PC-9 (cell line): ENCODE measurements around the gene PDHA1. TPM values are rescaled to one million over a fixed set of nuclear protein-coding genes. Genes with fewer than 3 reads are reported as not detected.
A peak's percentile ranks its signal among the peaks of the same experiment; 100 is the strongest.

Source experiments
- BruUV-seq: library from RNA; stranded (reverse); fragments of 400-500 nt; replicated peaks from 2 replicates; lab custom pipeline; 2021; lab: Mats Ljungman, UMichigan
- CTCF ChIA-PET: fragments of 300-600 bp; sonication (Branson Sonifier 250); formaldehyde crosslinking; loops from one replicate; lab custom pipeline; 2022; ENCODE audit warnings: antibody characterized with exemption; lab: Charles Lee
- POLR2A ChIA-PET: fragments of 300-600 bp; sonication (Branson Sonifier 250); formaldehyde crosslinking; loops from one replicate; lab custom pipeline; 2022; ENCODE audit warnings: antibody characterized with exemption; ENCODE audit not compliant: unreplicated experiment; lab: Charles Lee
- DNase-seq, 2 experiments: peaks; one replicate each; pipeline versions ENCODE4 v3.0.0 to v3.0.0-alpha.2; 2015 to 2022; ENCODE audit warnings: mixed read lengths in 1 of 2
- H2AFZ ChIP-seq: fragments of 200-600 bp; sonication (generic); 2 replicates; pipeline ENCODE4 v1.8.1; 2017; ENCODE audit warnings: antibody characterized with exemption
- H3F3A ChIP-seq: fragments of 200-600 bp; sonication (generic); 2 replicates; pipeline ENCODE4 v1.8.1; 2017; ENCODE audit warnings: antibody characterized with exemption, mild to moderate bottlenecking, low read depth; ENCODE audit not compliant: insufficient read depth
- H3K27ac ChIP-seq: fragments of 200-600 bp; sonication (generic); 2 replicates; pipeline ENCODE4 v1.6.1; 2016; ENCODE audit warnings: mixed run types
- H3K27me3 ChIP-seq: fragments of 200-600 bp; sonication (generic); 2 replicates; pipeline ENCODE4 v1.6.1; 2016; ENCODE audit warnings: low read depth, mixed run types; ENCODE audit not compliant: insufficient read depth
- H3K36me3 ChIP-seq: fragments of 200-600 bp; sonication (generic); 2 replicates; pipeline ENCODE4 v1.6.1; 2016; ENCODE audit warnings: low read depth, mixed run types
- H3K4me1 ChIP-seq: fragments of 200-600 bp; sonication (generic); replicated peaks from 2 replicates; pipeline ENCODE4 v1.6.1; 2016; ENCODE audit warnings: mixed run types; ENCODE audit not compliant: insufficient read depth
- H3K4me2 ChIP-seq: fragments of 200-600 bp; sonication (generic); 2 replicates; pipeline ENCODE4 v1.6.1; 2017; ENCODE audit warnings: mixed run types
- H3K4me3 ChIP-seq: fragments of 200-600 bp; sonication (generic); 2 replicates; pipeline ENCODE4 v1.6.1; 2016; ENCODE audit warnings: mixed run types
- H3K79me2 ChIP-seq: fragments of 200-600 bp; sonication (generic); 2 replicates; pipeline ENCODE4 v1.6.1; 2017; ENCODE audit warnings: low read depth, mixed run types
- H3K9me2 ChIP-seq: fragments of 200-600 bp; sonication (generic); 2 replicates; pipeline ENCODE4 v1.8.1; 2017; ENCODE audit warnings: mild to moderate bottlenecking; ENCODE audit not compliant: insufficient read depth
- H3K9me3 ChIP-seq: fragments of 200-600 bp; sonication (generic); 2 replicates; pipeline ENCODE4 v1.8.1; 2016; ENCODE audit warnings: low read depth; ENCODE audit not compliant: insufficient read depth
- H4K20me1 ChIP-seq: fragments of 200-600 bp; sonication (generic); 2 replicates; pipeline ENCODE4 v1.8.1; 2017; ENCODE audit not compliant: insufficient read depth
- EZH2 ChIP-seq: fragments of 200-600 bp; sonication (generic); IDR thresholded peaks from 2 replicates; pipeline ENCODE4 v1.8.0; 2017; ENCODE audit warnings: antibody characterized with exemption, low read depth
- intact Hi-C: fragments of 100-400 bp; cut with micrococcal nuclease; formaldehyde crosslinking; loops from one replicate; pipeline ENCODE4 v1.10.0; 2022; ENCODE audit not compliant: unreplicated experiment
- total RNA-seq: library from RNA; stranded (reverse); gene quantifications from 2 replicates; pipeline ENCODE4 v1.2.3, GENCODE V29; 2021
- TF ChIP-seq, protein P1 (sequence below): fragments of 200-600 bp; sonication (generic); conservative IDR thresholded peaks from 2 replicates; pipeline ENCODE4 v1.6.1; 2017; ENCODE audit warnings: mixed run types, antibody characterized with exemption, mild to moderate bottlenecking, moderate library complexity

Gene PDHA1
- total RNA-seq, 1 experiment from 2014 or later: 193 TPM

DNA sequence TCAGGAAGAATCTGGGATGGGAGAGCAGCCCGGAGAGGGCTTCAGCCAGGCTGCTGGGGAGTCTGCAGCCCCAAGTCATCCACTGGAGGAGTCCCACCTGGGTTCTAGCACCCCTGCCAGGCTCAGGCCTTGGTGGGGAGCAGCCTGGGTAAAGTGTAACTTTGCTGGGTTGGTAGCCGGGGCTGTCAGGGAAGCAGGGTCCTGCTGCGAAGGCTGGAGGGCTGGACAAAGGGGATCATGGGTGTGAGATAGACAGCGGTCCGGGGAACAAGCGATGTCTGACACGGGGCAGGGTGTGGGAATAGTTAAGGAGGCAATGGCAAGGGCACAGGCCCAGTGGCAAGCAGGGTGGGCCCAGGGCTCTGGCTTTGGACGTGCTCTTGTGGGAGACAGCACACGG, 37.6 kb downstream of the PDHA1 start:
- no peak for DNase-seq
- Histone ChIP-seq H4K20me1 (no peaks in the 10 kb centered on the region), H3K4me1 (no peaks in the 10 kb centered on the region), H3K9me3 (no peaks in the 10 kb centered on the region), H2AFZ (no peak overlapping the region), H3F3A (no peaks in the 10 kb centered on the region), H3K36me3 (no peaks in the 10 kb centered on the region), H3K79me2 (no peaks in the 10 kb centered on the region), H3K9me2 (no peaks in the 10 kb centered on the region), H3K27me3 (no peaks in the 10 kb centered on the region), H3K4me3 (no peak overlapping the region), H3K27ac (no peak overlapping the region), H3K4me2 (no peak overlapping the region)
- no TSS peak for BruUV-seq
- CTCF ChIA-PET: no interaction called here
- intact Hi-C loops: no loop called here
- TF ChIP-seq, protein P1, sequence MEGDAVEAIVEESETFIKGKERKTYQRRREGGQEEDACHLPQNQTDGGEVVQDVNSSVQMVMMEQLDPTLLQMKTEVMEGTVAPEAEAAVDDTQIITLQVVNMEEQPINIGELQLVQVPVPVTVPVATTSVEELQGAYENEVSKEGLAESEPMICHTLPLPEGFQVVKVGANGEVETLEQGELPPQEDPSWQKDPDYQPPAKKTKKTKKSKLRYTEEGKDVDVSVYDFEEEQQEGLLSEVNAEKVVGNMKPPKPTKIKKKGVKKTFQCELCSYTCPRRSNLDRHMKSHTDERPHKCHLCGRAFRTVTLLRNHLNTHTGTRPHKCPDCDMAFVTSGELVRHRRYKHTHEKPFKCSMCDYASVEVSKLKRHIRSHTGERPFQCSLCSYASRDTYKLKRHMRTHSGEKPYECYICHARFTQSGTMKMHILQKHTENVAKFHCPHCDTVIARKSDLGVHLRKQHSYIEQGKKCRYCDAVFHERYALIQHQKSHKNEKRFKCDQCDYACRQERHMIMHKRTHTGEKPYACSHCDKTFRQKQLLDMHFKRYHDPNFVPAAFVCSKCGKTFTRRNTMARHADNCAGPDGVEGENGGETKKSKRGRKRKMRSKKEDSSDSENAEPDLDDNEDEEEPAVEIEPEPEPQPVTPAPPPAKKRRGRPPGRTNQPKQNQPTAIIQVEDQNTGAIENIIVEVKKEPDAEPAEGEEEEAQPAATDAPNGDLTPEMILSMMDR: no peak
- no peak for TF ChIP-seq EZH2
- POLR2A ChIA-PET: no interaction called here

DNA sequence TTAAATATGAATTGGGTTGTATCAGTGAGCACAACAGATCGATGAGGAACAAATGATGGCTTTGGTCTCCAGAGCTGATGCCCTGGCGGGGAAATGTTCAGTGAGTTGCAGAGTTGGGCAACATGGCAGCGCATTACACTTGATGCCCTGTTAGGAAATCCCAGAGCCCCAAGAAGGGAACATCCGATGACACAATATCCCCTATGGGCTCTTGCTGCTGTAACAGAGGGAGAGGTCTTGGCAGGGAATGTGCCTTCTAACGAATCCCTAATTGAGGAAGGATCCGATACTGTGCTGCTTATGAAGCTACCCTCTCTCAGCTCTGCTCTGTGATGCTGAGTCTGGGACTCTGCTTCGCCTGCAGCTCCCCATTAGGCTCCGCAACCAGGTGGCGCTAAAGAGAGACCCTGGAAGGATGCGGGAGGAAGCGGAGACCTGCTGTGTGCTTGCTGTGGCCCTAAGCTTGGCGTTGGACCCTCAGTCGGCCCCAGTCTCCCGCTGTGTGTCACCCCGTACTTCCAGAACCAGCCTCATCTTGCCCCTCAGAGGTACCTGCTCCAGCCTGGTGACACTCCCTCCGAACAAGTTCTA, 38.9 kb downstream of the PDHA1 start:
- Histone ChIP-seq H3K4me1 (no peaks in the 10 kb centered on the region), H3F3A (no peaks in the 10 kb centered on the region), H3K4me3 (no peak overlapping the region), H3K27ac (no peak overlapping the region), H3K9me2 (no peaks in the 10 kb centered on the region), H3K36me3 (no peaks in the 10 kb centered on the region), H3K4me2 (peak overlapping the region; percentile 28; the same call in 1 of the 2 replicates), H3K27me3 (0 out of 2 replicates have a peak, but pooled peaks cover 4% of the 10 kb centered on the region), H4K20me1 (no peaks in the 10 kb centered on the region), H2AFZ (no peak overlapping the region), H3K79me2 (no peaks in the 10 kb centered on the region), H3K9me3 (no peaks in the 10 kb centered on the region)
- no TSS peak for BruUV-seq
- DNase-seq: peak; percentile 27 to 40
- CTCF ChIA-PET: interaction anchor here (1.0 to 1.5 kb wide), 2 partner anchors 20 to 153 kb away, joined by 3 to 4 read pairs; no protein-coding TSS in a partner anchor
- POLR2A ChIA-PET: no interaction called here
- intact Hi-C loops: no loop called here
- TF ChIP-seq, protein P1: peak; percentile 69
- no peak for TF ChIP-seq EZH2

DNA sequence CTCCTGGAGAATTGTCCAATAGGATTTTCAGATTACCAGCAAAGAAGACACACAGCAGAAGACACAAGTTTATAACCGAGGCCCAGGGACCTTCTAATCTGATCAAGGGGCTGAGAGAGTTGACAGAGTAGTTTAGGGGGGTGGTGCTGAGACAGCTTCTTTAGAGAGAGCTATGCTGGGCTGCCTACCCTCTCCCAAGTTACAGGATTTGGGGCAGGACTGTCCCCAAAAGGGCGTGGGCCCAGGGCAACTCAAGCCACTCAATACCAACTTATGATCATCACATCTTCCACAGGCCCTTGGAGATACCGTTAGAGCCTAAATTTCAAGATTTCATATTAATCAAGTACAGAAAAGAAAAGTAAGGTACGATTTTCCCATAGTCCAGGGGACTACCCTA, 43.0 kb downstream of the PDHA1 start:
- H3K4me3 ChIP-seq: no peak overlapping the region
- intact Hi-C loops: no loop called here
- H2AFZ ChIP-seq: no peak overlapping the region
- no peaks in the 10 kb centered on the region for H3F3A ChIP-seq
- no peaks in the 10 kb centered on the region for H3K9me2 ChIP-seq
- POLR2A ChIA-PET: no interaction called here
- H3K27ac ChIP-seq: no peak overlapping the region
- no peaks in the 10 kb centered on the region for H3K4me1 ChIP-seq
- no peaks in the 10 kb centered on the region for H3K9me3 ChIP-seq
- TF ChIP-seq EZH2: no peak
- TF ChIP-seq, protein P1: no peak
- CTCF ChIA-PET: no interaction called here
- H3K79me2 ChIP-seq: no peaks in the 10 kb centered on the region
- no peaks in the 10 kb centered on the region for H3K36me3 ChIP-seq
- no peak for DNase-seq
- no peak overlapping the region for H3K4me2 ChIP-seq
- 0 out of 2 replicates have a peak, but pooled peaks cover 4% of the 10 kb centered on the region for H3K27me3 ChIP-seq
- H4K20me1 ChIP-seq: no peaks in the 10 kb centered on the region
- BruUV-seq: no TSS peak
